Transverse colon (tissue), 4 donors: ENCODE data around the gene RAB3GAP2.
"Not testable (repeated sequence)": the region's sequence is repeated elsewhere in the genome, so short reads cannot be mapped to it uniquely, and the experiment has no call there.

Experiments used
- CTCF ChIP-seq, 5 experiments: fragments of 200-600 bp in 3 of 5; fragments of 450-650 bp in 2 of 5; sonication (generic) in 3 of 5; IDR thresholded peaks; 1 replicate in 2 of 5; 2 replicates in 3 of 5; pipeline ENCODE4 v1.5.1; 2016 to 2017; ENCODE audit warnings: antibody characterized with exemption in 5 of 5, inconsistent platforms in 3 of 5, mild to moderate bottlenecking in 2 of 5, moderate library complexity in 1 of 5
- EP300 ChIP-seq: sonication (generic); formaldehyde crosslinking; IDR thresholded peaks from one replicate; pipeline ENCODE4 v1.6.1; 2017; ENCODE audit warnings: antibody characterized with exemption, low read depth
- POLR2A ChIP-seq: fragments of 450-650 bp; IDR thresholded peaks from one replicate; pipeline ENCODE4 v1.6.1; 2016; ENCODE audit warnings: antibody characterized with exemption, mild to moderate bottlenecking, moderate library complexity
- POLR2AphosphoS5 ChIP-seq, 3 donors: sonication (generic); formaldehyde crosslinking; IDR thresholded peaks; one replicate each; pipeline ENCODE4 v1.6.1; 2016; ENCODE audit warnings: antibody characterized with exemption in 3 of 3

- TF ChIP-seq POLR2AphosphoS5 (IDR thresholded peaks at IDR 0.05); CTCF (IDR thresholded peaks at IDR 0.05); POLR2A; EP300: not testable (repeated sequence)
Observed at GRCh38 chr1:220256194-220256593, 16.1 kb downstream of the RAB3GAP2 start.
